ENCODE data around the gene WDR90. TPM values are rescaled to one million over a fixed set of nuclear protein-coding genes. Genes with fewer than 3 reads are reported as not detected.

The WDR90 gene
- total RNA-seq, 4 donors from 2014 or later = 18.2 to 79.3 (median 46.9) TPM

- no peaks in the 10 kb centered on the region for H3K36me3 ChIP-seq
- intact Hi-C loops (cut with DNase I; ENCODE audit: low total_unique reads) = no loop called here
- no peaks in the 10 kb centered on the region for H3K27me3 ChIP-seq
- TF ChIP-seq POLR2A (IDR thresholded peaks at IDR 0.05) = no peak
- TF ChIP-seq CTCF (IDR thresholded peaks at IDR 0.05) = no peak
- no peak overlapping the region for H3K4me3 ChIP-seq
- no peaks in the 10 kb centered on the region for H3K4me1 ChIP-seq
- no peak overlapping the region for H3K27ac ChIP-seq
- no peaks in the 10 kb centered on the region for H3K9me3 ChIP-seq
- no peak for DNase-seq
Observed at GRCh38 chr16:617855-618254, 31.3 kb upstream of the WDR90 start.

GRCh38 chr16:619476-620100 is 29.6 kb upstream of the WDR90 start:
- Histone ChIP-seq H3K4me3 (no peak overlapping the region), H3K27ac (no peak overlapping the region), H3K9me3 (no peaks in the 10 kb centered on the region), H3K27me3 (no peaks in the 10 kb centered on the region), H3K36me3 (no peaks in the 10 kb centered on the region), H3K4me1 (no peaks in the 10 kb centered on the region)
- no peak for DNase-seq
- TF ChIP-seq CTCF (IDR thresholded peaks at IDR 0.05) (no peak), POLR2A (IDR thresholded peaks at IDR 0.05) (no peak)
- intact Hi-C loops (cut with DNase I; ENCODE audit: low total_unique reads) = no loop called here

GRCh38 chr16:620700-621525 is 28.3 kb upstream of the WDR90 start:
- H3K27me3 ChIP-seq = no peaks in the 10 kb centered on the region
- TF ChIP-seq POLR2A (IDR thresholded peaks at IDR 0.05) = no peak
- no peak for TF ChIP-seq CTCF (IDR thresholded peaks at IDR 0.05)
- peak overlapping the region in 1 of 2 donors; percentile 73 for H3K27ac ChIP-seq
- intact Hi-C loops (cut with DNase I; ENCODE audit: low total_unique reads) = no loop called here
- DNase-seq = no peak
- no peaks in the 10 kb centered on the region for H3K4me1 ChIP-seq
- H3K4me3 ChIP-seq = no peak overlapping the region
- H3K36me3 ChIP-seq = no peaks in the 10 kb centered on the region
- H3K9me3 ChIP-seq = no peaks in the 10 kb centered on the region

- intact Hi-C loops (cut with DNase I; ENCODE audit: low total_unique reads) = no loop called here
- Histone ChIP-seq H3K27me3 (no peaks in the 10 kb centered on the region), H3K27ac (peak overlapping the region; percentile 59 to 73), H3K9me3 (no peaks in the 10 kb centered on the region), H3K4me3 (no peak overlapping the region), H3K36me3 (no peaks in the 10 kb centered on the region), H3K4me1 (no peaks in the 10 kb centered on the region)
- DNase-seq = peak; percentile 27 to 45
- TF ChIP-seq CTCF (IDR thresholded peaks at IDR 0.05) (no peak), POLR2A (IDR thresholded peaks at IDR 0.05) (no peak)
Observed at GRCh38 chr16:621526-622105, 27.5 kb upstream of the WDR90 start.

GRCh38 chr16:622920-623280 is 26.3 kb upstream of the WDR90 start:
- H3K36me3 ChIP-seq = no peaks in the 10 kb centered on the region
- H3K27ac ChIP-seq = peak overlapping the region; percentile 59 to 73
- H3K4me3 ChIP-seq = no peak overlapping the region
- no peak for DNase-seq
- H3K4me1 ChIP-seq = peaks cover 0 to 5% of the 10 kb centered on the region in 2 donors
- intact Hi-C loops (cut with DNase I; ENCODE audit: low total_unique reads) = no loop called here
- no peaks in the 10 kb centered on the region for H3K9me3 ChIP-seq
- H3K27me3 ChIP-seq = no peaks in the 10 kb centered on the region
- TF ChIP-seq CTCF (IDR thresholded peaks at IDR 0.05) (no peak), POLR2A (IDR thresholded peaks at IDR 0.05) (no peak)

All from uterus (tissue), 4 donors.